GM10266 (cell line): Measurements from ENCODE around the gene MMP11.

Experiments used
- DNase-seq: peaks from one replicate; pipeline ENCODE4 v3.0.0; 2012; ENCODE audit errors: extremely low spot score
- TF ChIP-seq, protein P1 (sequence below): IDR thresholded peaks from 2 replicates; pipeline ENCODE4 v1.5.1; 2012; ENCODE audit warnings: mild to moderate bottlenecking, low read depth; ENCODE audit not compliant: control insufficient read depth, insufficient read depth; ENCODE audit errors: missing control alignments

Gene MMP11

GRCh38 chr22:23782252-23782651 lies 9.6 kb downstream of the MMP11 start:
- TF ChIP-seq, protein P1, sequence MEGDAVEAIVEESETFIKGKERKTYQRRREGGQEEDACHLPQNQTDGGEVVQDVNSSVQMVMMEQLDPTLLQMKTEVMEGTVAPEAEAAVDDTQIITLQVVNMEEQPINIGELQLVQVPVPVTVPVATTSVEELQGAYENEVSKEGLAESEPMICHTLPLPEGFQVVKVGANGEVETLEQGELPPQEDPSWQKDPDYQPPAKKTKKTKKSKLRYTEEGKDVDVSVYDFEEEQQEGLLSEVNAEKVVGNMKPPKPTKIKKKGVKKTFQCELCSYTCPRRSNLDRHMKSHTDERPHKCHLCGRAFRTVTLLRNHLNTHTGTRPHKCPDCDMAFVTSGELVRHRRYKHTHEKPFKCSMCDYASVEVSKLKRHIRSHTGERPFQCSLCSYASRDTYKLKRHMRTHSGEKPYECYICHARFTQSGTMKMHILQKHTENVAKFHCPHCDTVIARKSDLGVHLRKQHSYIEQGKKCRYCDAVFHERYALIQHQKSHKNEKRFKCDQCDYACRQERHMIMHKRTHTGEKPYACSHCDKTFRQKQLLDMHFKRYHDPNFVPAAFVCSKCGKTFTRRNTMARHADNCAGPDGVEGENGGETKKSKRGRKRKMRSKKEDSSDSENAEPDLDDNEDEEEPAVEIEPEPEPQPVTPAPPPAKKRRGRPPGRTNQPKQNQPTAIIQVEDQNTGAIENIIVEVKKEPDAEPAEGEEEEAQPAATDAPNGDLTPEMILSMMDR, result no peak

DNA sequence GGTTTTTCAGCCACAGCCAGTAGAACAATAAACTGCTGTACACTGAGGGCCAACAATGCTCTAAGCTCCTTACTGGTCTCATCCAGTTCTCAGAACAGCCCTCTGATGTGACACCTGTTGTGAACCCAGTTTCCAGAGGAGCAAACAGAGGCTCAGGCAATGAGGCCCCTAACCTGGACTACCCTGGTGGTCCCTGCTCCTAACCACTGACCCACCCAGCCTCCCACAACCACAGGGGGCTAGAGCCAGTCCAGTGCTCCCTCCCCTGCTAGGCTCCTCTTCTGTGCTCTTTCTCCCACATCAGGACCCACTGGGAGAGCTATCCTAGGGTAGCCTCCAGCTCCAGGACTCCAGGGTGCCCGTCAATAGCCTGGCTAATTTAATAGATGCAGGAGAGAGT lies 10.1 kb downstream of the MMP11 start:
- DNase-seq, result no peak
- TF ChIP-seq, protein P1, result no peak

More at GRCh38 chr22:23782252-23782651, 9.6 kb downstream of the MMP11 start:
- DNase-seq, result no peak

GRCh38 chr22:23783265-23784150 lies 10.9 kb downstream of the MMP11 start:
- DNase-seq, result no peak
- TF ChIP-seq, protein P1, result no peak

DNA sequence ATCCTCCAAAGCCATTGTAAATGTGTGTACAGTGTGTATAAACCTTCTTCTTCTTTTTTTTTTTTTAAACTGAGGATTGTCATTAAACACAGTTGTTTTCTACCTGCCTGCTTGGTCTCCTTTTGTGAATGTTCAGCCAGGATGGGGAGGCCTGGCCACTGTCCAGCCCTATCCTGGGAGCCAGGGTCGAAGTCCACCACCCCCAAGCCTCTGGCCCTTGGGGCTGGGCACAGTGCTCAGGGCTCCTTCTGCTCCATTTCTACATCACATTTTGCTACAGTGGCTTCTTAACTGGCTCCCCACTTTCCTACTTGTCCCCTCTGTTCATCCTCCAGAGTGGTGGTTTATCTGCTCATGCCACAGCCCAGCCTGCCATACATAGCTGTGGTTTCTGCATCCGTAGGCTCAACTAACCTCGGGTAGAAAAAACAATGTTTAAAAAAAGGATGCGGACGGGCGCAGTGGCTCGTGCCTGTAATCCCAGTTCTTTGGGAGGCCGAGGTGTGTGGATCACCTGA lies 11.6 kb downstream of the MMP11 start:
- no peak for DNase-seq
- TF ChIP-seq, protein P1, result no peak

DNA sequence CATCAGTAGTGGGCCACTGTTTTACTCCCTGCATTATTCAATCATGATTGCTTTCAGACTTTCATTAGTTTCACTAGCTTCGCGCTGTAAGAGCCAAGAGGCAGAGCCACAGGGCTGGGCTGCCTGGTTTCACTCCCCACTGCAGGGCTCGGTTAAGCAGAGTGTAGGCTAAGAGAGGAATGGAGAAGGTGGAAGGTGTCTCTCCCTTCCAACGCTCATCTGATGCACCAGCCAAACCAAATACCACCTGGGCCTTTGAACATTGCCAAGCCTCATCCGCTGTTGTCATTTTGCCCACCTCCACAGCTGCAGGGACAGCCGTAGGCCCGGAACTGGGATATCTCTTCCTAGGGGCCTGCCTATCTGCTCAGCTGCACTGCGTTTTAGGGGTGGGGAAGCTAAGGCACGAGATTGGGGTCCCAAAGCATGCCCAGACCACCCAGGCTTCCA lies 13.6 kb downstream of the MMP11 start:
- DNase-seq, result no peak
- TF ChIP-seq, protein P1, result no peak

DNA sequence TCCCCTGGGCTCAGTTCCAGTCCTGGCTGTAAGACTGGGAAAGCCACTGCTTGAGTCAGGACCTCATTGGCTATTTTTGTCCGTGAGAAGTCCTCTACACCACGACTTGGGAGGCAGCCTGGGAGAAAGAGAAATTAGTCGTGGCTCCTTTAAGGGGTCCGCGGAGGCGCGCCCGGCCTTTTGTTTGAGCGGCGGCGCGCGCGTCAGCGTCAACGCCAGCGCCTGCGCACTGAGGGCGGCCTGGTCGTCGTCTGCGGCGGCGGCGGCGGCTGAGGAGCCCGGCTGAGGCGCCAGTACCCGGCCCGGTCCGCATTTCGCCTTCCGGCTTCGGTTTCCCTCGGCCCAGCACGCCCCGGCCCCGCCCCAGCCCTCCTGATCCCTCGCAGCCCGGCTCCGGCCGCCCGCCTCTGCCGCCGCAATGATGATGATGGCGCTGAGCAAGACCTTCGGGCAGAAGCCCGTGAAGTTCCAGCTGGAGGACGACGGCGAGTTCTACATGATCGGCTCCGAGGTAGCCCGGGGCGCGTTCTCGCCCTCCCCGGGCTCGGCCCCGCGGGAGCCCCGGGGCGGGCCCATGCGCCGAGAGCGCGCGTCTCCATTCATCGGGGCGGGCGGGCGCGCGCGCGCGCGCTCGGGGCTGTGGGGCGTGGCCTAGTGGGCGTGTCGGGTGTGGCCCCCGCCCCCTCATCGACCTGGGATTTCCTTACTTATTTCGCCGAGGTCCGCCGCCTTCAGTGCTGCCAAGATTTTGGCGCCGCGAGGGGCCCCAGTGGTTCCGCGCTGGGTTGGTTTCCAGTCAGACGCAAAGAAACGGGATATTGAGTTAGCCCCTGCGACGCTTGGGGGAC lies 14.3 kb downstream of the MMP11 start, which contains the start of gene SMARCB1:
SMARCB1 (plus strand) TSS at position 215 of the 848 bp plus-strand sequence; CDS start at position 419, 204 bp downstream.
- TF ChIP-seq, protein P1, result no peak
- peak; percentile 97 for DNase-seq
